Skeletal muscle cell (primary cell): ENCODE measurements around the gene SH3RF3.

Source experiments
- DNase-seq: peaks from one replicate; pipeline ENCODE4 v3.0.0-alpha.2; 2010; ENCODE audit warnings: low read depth
- H3K4me3 ChIP-seq: 2 replicates; pipeline ENCODE4 v1.5.1; 2011; ENCODE audit warnings: low read depth, mild to moderate bottlenecking, control low read depth, low read length, moderate library complexity

The SH3RF3 gene

DNA sequence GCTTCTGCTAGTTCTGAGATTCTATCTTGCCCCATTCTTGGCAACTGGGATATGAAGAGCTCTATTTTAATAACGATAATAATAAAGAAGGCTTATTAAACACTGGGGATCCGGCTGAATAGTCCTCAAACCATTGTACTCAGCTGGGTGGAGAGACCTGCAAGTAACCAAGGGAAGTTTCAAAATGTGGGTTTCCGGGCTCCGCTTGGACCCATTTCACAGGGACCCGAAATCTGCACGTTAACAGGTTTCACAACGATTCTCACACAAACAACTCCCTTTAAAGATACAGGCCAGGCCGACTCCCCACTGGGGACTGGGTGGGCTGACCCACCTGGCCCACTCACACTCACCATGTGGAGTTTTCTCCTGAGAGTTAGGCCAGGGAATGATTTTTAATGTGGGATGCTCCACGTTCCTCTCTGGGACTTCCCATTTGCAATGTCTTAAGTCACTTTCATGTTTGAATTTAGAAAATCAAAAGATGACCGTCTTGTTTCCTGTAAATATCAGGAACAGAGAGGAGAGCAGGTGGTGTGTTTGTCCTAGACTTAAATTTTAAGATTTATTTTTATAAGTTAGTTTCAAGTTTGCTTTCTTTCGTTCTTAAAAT, 96.3 kb downstream of the SH3RF3 start:
- no peak for DNase-seq
- H3K4me3 ChIP-seq, result no peak overlapping the region

DNA sequence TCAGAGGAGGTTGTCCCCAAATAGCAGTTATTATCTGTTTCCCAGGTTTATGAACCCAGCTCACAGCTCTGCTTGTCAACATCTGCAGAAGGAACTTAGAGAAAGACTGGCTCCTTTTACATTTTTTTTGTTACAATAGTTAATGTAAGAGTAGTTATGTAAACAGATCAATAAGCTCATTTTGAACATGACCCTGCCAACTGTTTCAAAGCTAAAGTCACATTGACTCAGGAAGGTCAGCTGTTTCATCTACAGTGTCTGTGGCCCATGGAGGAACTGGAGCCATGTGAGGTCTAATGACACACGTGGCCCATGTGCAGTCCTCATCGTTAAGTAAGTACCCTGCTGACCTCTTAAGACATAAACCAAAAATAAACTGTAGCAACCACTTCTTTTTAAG, 97.1 kb downstream of the SH3RF3 start:
- no peak overlapping the region for H3K4me3 ChIP-seq
- no peak for DNase-seq

DNA sequence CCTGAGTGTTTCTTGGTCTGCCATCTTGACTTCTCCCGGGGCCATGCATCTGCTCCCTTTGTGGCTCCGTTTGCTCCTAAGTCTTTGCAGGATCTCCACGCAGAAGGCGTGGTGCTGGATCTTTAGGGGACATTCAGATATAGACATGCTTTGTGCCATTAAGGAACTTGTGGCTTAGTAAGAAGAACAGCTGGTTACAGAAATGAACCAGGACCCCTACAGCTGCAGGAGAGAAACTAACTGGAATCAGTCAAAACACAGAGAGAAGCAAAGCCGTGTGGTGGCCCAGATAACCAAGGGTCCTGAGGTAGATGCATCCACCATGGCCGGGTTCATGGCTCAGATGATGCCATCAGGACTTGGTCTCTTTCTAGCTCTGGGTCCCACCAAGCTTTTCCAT, 97.6 kb downstream of the SH3RF3 start:
- no peak for DNase-seq
- H3K4me3 ChIP-seq, result no peak overlapping the region

DNA sequence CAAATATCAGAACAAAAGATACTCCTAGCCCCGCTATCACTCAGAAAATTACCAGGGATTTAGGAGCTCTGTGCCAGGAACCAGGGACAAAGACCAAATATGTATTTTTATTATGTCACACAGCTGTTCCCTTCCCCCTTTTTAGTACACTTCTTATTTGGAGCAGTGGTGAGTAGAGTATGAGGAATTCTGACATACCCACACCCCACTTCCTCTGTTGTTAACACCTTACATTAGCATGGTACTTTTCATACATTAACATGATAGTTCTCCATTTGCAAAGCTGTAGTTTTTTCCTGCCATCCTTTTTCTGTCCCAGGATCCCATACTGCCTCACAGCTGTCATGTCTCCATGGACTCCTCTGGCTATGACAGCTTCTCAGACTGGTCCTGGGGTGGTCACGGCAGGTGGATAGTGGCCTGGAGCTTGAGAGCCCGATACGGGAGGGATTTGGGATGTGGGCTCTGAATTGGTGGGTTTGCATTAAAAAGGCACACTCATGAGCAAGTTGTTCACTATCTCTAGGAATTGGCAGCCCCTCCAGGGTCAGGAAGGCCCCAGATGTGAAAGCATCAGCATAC, 100.2 kb downstream of the SH3RF3 start:
- H3K4me3 ChIP-seq, result no peak overlapping the region
- DNase-seq, result no peak

DNA sequence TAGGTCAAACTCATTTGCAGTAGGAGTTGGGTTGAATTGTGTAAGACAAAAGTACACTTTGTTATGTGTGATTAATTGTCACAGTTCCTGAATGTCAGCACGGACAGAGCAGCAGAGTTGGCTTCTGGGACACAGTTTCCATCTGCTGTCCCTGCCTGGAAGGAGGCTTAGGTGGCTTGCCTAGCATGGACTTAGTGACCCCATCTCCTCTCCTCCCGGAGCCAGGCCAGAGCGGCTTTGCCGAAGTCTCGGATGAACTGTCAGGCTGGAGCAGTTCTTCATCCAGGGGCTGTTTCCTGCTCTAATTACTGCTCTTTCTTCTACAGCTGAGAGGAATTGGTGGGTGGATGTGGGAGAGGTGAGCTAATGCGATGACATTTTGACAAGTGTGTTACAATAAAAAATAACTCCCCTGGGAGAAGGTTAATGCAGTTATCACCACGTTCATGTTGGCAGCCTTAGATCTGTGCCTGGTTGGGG, 102.0 kb downstream of the SH3RF3 start:
- H3K4me3 ChIP-seq, result no peak overlapping the region
- DNase-seq, result no peak

DNA sequence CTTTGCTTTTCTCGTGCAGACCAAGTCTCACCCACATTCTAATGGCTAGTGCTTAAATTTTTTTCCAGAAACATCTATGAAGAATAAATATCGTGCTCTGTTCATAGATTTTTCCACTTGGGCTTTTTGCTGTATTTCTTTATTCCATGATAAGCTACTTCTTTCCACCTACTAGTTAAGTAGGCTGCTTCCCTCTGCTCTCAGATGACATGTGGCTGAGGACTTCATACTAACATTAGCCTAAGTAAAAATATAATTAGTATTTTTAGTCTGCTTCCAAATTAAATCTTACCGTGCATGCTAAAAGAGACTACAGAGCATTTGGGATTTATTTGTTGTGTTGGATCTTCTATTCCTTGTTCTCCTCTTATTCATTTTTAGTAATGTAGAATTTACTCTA, 102.4 kb downstream of the SH3RF3 start:
- H3K4me3 ChIP-seq, result no peak overlapping the region
- DNase-seq, result no peak

DNA sequence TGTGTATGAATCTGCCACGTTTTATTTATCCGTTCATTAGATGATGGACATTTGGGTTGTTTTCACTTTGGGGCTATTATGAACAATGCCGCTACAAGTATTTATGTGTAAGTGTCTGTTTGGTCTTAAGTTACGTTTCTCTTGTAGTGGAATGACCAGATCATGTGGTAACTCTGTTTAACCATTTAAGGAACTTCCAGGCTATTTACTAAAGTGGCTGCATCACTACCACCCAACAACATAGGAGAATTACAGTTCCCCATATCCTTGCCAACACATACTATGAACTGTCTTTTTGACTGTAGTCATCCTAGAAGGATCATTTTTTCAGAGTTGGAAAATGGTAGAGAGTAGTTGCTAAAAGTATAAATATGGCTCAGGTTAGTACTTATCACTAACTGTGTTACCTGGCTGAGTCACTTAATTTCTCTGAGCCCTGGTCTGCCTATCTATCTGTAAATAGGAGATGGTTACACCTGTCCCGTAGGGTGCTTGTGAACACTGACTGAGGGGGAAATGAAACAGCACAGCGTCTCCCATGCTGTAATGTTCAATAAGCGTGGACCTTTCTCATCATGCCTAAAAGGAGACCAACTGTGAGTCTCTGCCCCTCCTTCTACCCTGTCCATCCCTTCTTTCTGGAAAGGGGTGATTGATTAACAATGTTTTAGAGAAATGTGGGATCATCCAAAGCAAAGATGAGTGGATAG, 103.1 kb downstream of the SH3RF3 start:
- H3K4me3 ChIP-seq, result no peak overlapping the region
- DNase-seq, result no peak

DNA sequence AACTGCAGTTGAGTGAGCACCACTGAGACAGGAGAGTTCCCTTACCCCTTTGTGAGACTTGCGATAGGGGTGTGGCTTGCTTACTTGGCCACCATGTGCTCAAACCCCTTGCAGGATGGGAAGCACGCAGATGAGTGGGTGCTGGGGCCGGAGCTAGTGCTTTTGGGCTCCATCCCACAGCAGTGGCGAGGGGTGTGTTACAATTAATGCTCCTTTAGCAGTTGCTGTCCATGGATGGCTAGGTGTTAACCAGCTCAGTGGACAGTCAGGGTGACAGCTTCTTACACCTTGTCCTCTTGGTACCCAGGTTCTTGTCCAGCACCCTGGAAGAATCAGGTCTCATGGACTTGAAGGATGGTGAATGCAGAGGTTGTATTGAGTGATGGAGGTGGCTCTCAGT, 103.9 kb downstream of the SH3RF3 start:
- no peak for DNase-seq
- H3K4me3 ChIP-seq, result no peak overlapping the region

DNA sequence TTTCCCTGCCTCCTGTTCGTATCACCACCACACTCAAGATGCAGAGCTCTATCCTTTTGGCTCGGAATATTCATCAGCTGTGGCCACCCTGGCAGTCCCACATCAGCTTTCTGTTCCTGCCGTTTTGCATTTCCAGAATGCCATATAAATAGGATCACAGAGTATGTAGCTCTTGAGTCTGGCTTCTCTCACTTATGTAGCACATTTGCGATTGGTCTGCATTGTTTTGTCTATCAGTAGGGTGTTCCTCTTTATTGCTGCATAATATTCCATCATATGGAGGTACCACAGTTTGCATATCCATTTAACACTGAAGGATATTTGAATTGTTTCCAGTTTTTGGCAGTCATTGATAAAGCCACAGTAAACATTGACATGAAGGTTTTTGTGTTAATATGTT, 104.6 kb downstream of the SH3RF3 start:
- no peak overlapping the region for H3K4me3 ChIP-seq
- DNase-seq, result no peak

DNA sequence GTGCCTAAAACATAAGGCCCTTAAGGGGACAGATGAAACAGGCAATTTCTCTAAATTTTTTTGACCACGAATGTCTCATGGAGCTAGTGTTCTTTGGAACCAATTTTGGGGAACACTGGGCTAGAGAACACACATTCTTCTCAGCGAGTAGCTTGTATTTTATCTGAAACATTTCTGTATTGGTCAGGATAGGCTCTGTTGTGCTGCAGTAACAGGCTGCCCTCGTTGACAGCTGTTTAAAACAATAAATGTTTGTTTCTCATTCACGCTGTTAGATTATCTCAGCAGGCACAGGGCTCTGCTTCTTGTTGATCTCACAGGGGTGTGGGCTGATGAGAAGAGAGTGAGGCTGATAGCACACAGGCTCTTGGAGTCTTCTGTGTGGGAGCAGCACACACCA, 105.3 kb downstream of the SH3RF3 start:
- no peak overlapping the region for H3K4me3 ChIP-seq
- no peak for DNase-seq

DNA sequence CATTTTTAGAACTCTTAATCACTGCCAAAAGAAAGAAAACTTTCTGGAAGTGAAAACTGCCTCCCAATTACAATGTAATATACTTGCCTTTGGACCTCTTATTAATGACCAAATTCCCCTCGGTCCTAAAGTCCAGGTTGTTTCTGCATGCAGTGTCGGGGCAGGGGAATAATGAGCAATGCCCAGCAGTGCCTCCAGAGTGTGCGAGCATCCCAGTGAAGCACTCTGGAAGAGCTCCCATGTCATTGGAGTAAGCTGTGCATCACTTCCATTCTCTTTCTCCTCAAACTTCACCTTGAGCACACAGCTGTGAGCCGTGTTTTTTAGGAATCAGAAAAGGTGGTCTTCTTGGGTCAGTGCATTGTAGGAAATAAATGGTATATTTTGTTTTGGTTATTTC, 107.1 kb downstream of the SH3RF3 start:
- no peak for DNase-seq
- no peak overlapping the region for H3K4me3 ChIP-seq

DNA sequence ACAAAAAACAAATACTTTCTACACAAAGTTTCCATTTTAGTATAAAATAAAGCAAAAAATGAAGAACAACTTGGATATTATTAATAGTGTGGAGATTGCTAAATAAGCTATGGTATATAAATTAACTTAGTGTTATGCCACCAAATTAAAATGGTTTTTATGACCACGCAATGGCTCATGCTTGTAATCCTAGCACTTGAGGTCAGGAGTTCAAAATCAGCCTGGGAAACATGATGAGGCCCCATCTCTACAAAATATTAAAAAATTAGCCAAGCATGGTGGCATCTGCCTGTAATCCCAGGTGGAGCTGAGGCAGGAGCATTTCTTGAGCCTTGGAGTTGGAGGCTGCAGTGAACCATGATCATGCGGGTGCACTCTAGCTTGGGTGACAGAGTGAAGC, 108.8 kb downstream of the SH3RF3 start:
- no peak overlapping the region for H3K4me3 ChIP-seq
- no peak for DNase-seq

DNA sequence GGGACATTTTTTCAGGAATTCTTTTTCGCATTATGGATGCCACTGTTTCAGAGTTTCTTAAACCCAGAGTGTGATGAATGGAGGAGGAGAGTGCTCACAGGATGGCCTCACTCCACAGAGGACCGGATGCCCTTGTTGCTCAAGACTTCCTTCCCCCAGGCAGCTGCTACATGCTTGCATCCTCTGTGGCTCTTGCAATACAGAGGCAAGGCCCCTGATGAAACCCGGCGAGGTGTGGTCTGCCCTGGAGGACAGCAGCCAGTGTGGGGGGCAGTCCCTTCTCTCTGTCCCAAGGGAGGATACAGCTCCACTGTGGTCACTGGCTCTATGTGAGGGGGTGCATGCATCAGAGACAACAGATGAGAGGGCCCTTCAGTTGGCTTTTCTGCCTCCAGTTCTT, 109.6 kb downstream of the SH3RF3 start:
- no peak overlapping the region for H3K4me3 ChIP-seq
- DNase-seq, result peak; percentile 85

DNA sequence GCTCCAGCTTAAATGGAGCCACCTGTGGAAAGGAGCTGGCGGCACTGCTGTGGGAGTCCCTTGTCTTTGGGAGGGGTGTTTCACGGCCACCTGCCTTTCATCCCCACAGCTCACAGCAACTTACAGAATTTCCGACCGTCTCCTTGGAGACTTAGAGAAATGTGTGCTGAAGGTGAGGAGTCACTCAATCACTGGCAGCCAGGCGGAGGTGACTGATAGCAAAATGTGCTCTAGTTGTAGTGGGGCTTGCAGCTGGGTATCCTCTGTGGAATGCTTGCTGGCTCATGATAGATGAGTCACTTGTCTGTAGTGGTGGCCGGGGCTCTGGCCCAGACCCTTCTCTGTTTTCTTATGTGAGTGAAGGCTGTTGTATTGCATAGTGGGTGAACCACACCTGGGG, 110.7 kb downstream of the SH3RF3 start:
- H3K4me3 ChIP-seq, result no peak overlapping the region
- peak; percentile 47 for DNase-seq

DNA sequence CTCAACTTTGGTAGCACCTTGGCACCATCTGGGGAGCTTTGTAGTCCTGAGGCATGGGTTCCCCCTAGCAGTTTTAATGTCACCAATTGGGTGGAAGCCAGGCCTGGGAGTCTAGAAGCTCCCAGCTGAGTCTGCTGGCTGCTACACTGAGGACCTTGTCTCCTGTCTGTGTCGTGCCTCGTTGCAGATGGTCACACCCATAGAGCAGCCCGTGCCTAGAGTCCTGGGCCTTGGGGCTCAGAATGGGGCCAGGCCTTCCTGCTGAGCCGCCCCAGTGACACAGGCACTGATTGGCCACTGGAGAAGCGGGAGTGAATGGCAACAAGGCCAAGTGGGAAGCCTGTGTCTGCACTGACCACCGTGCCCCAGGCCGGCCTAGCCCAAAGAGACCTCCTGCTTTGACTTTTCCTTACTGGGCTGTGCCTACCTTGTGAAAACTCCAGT, 113.2 kb downstream of the SH3RF3 start:
- H3K4me3 ChIP-seq, result no peak overlapping the region
- DNase-seq, result no peak

DNA sequence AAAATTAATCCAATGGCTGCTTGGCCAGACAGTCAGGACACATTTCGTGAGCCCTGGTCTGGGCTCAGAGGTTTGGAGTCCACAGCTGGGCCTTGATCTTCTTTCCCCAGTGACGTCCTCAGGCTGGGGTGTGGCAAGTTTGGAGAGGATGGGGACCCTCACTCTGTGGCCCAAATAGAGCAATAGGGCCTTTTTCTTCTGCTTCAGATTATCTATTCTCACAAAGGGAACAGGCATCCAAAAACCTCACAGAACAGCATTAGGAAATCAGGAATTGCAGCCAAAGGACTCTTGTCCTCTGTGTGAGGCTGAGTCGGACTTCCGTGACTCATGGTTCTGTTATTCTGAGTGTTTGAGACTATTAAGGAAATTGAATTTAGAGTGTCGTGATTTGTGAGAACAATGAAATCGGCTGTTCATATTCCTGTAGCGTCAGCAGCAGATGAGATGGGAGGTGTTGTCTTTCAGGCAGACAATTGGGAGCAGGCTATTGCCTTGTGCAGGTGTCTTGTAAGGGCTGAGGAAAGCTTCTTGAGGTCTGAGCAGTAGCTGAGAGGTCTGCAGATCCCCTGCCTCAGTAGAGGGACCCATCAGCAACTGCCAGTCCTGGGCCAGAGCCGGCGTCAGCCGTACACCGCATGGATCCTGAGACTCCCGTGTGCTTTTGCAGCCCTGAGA, 113.8 kb downstream of the SH3RF3 start:
- DNase-seq, result peak; percentile 73
- no peak overlapping the region for H3K4me3 ChIP-seq

DNA sequence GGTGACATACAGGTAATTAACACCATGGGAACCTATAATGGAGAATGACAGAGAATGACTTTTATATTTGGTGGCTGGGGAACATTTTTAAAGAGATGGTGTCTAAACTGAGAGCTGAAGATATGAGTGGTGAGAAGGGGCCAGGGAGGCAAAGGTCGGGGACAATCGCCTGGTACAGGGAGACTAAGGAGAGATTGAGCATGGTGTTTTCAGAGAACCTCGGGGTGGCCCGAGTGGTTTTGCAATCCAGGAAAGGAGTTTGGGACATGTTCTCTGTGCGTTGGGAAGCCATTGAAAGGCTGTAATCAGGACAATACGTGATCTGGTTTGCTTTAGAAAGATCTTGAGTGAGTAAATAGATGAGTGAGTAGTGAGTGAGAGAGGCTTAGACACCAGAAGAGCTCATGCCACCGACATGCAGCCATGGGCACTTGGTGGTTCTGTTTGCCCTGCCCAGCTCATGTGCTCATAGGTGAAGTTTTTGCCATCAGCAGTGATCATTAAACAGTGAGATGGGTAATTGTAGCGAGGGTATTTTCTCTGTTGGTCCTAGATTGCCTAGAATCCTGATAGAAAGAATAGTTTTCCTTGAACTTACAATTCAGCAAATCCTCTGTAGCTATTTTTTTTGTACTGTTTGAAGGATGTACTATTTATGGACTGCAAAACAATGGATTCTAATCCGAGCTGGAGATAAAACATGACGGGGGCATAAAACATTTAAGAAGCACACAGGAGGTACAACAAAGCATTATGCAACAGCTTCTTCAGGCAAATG, 114.7 kb downstream of the SH3RF3 start:
- no peak for DNase-seq
- H3K4me3 ChIP-seq, result no peak overlapping the region

DNA sequence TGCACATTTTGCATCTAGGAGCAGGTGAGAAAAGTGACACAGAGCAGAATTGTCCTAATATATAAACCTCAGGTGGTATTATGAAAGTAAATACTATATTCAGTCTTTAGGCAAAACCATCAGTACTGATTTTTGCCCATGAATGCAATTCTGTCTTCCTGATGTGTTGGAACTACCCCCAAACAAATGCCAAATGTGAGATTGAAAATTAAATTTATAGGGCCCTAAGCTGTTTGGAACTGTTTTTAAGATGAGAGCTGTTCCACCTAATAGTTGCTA, 115.2 kb downstream of the SH3RF3 start:
- DNase-seq, result no peak
- no peak overlapping the region for H3K4me3 ChIP-seq

DNA sequence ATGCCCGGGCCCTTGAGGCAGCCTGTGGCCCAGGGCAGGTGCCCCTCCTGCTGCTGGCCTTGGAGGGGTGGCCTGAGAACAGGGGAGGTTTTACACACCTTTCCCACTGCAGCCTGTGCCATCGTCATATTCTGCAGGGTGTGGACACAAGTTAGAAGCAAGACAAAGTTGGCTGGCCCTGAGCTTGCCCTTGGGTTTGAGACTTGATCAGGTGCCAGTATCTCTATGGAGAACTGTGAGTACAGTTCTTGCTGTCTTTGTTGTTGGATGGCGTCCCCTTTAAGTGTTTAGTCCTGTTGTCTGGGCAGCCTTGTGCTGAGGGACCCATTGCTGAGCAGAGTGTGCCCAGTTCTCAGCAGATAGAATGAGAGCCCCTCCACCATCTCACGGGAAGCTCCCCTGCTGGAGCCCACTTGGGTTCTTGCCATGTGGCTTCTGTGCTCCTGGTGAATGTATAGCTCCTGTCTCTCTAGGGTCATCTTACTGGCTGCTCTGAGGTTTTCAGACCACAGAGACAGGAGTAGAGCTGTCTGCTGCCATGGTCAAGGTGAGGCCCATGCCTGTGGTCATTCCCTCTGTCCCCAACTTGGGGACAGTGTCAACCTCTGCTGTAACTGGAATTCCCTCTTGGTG, 115.9 kb downstream of the SH3RF3 start:
- H3K4me3 ChIP-seq, result no peak overlapping the region
- no peak for DNase-seq

DNA sequence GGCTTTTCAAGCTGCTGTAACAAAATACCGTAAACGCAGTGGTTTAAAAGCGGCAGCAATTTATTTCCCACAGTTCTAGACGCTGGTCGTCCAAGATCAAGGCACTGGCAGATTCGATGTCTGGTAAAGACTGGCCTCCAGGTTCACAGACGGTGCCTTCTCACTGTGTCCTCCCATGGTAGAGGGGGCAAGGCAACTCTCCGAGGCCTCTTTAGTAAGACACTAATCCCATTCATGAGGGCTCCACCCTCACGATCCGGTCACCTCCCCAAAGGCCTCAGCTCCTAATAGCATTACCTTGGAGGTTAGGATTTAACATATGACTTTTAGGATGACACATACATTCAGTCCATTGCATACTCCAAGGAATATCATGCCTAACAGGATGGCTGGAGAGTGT, 117.2 kb downstream of the SH3RF3 start:
- DNase-seq, result no peak

More for the DNA sequence above, 117.2 kb downstream of the SH3RF3 start:
- H3K4me3 ChIP-seq, result no peak overlapping the region
